ENCODE results near the gene MRPL39. TPM values are rescaled to one million over a fixed set of nuclear protein-coding genes. Genes with fewer than 3 reads are reported as not detected.

The MRPL39 gene
- total and polyA plus RNA-seq, 2 experiments from 2014 or later: 50.5 to 132 TPM

DNA sequence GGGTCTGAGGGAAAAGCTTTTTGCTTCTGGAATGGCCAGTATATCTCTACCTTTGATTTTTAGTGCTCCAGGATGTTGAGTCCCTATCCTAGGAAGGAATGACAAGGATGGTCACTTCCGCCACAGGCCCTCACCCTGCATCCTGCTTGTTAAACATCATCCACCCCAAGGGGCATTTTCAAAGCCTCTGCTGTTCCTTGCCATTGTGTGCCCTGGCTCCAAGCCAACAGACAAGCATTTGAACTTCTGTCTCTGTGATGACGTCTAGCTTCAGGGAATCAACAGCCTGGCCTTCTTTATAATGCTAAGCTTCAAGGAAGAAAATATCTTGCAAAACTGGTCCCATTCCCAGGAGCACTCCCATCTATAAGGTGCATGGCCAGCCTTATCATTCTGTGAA is 19.5 kb upstream of the MRPL39 start:
- Histone ChIP-seq H3K9me2 (ENCODE audit: insufficient read depth) (no peaks in the 10 kb centered on the region), H3F3A (replicated peaks; ENCODE audit: low read depth) (no peaks in the 10 kb centered on the region), H4K20me1 (replicated peaks; ENCODE audit: insufficient read depth) (no peaks in the 10 kb centered on the region), H3K27ac (ENCODE audit: low read depth) (no peak overlapping the region), H3K4me3 (no peak overlapping the region), H3K4me1 (ENCODE audit: insufficient read depth) (no peaks in the 10 kb centered on the region), H3K36me3 (ENCODE audit: insufficient read depth) (no peaks in the 10 kb centered on the region), H3K27me3 (ENCODE audit: insufficient read depth) (no peaks in the 10 kb centered on the region), H2AFZ (no peak overlapping the region), H3K79me2 (replicated peaks; ENCODE audit: insufficient read depth) (no peaks in the 10 kb centered on the region), H3K4me2 (no peak overlapping the region)
- H3K4me3 Mint-ChIP-seq: no peak overlapping the region
- H3K27ac Mint-ChIP-seq: no peak overlapping the region
- TF ChIP-seq, protein P1, sequence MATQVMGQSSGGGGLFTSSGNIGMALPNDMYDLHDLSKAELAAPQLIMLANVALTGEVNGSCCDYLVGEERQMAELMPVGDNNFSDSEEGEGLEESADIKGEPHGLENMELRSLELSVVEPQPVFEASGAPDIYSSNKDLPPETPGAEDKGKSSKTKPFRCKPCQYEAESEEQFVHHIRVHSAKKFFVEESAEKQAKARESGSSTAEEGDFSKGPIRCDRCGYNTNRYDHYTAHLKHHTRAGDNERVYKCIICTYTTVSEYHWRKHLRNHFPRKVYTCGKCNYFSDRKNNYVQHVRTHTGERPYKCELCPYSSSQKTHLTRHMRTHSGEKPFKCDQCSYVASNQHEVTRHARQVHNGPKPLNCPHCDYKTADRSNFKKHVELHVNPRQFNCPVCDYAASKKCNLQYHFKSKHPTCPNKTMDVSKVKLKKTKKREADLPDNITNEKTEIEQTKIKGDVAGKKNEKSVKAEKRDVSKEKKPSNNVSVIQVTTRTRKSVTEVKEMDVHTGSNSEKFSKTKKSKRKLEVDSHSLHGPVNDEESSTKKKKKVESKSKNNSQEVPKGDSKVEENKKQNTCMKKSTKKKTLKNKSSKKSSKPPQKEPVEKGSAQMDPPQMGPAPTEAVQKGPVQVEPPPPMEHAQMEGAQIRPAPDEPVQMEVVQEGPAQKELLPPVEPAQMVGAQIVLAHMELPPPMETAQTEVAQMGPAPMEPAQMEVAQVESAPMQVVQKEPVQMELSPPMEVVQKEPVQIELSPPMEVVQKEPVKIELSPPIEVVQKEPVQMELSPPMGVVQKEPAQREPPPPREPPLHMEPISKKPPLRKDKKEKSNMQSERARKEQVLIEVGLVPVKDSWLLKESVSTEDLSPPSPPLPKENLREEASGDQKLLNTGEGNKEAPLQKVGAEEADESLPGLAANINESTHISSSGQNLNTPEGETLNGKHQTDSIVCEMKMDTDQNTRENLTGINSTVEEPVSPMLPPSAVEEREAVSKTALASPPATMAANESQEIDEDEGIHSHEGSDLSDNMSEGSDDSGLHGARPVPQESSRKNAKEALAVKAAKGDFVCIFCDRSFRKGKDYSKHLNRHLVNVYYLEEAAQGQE (IDR thresholded peaks at IDR 0.05; ENCODE audit: unreplicated experiment): no peak
- TF ChIP-seq STAT1 (IDR thresholded peaks at IDR 0.05; ENCODE audit: unreplicated experiment): no peak
- no peak for TF ChIP-seq ZNF331 (CRISPR knock-in tag; IDR thresholded peaks at IDR 0.05; ENCODE audit: low read depth)
- no peak for TF ChIP-seq EZH2phosphoT487 (IDR thresholded peaks at IDR 0.05; ENCODE audit: unreplicated experiment)
- TF ChIP-seq, protein P2, sequence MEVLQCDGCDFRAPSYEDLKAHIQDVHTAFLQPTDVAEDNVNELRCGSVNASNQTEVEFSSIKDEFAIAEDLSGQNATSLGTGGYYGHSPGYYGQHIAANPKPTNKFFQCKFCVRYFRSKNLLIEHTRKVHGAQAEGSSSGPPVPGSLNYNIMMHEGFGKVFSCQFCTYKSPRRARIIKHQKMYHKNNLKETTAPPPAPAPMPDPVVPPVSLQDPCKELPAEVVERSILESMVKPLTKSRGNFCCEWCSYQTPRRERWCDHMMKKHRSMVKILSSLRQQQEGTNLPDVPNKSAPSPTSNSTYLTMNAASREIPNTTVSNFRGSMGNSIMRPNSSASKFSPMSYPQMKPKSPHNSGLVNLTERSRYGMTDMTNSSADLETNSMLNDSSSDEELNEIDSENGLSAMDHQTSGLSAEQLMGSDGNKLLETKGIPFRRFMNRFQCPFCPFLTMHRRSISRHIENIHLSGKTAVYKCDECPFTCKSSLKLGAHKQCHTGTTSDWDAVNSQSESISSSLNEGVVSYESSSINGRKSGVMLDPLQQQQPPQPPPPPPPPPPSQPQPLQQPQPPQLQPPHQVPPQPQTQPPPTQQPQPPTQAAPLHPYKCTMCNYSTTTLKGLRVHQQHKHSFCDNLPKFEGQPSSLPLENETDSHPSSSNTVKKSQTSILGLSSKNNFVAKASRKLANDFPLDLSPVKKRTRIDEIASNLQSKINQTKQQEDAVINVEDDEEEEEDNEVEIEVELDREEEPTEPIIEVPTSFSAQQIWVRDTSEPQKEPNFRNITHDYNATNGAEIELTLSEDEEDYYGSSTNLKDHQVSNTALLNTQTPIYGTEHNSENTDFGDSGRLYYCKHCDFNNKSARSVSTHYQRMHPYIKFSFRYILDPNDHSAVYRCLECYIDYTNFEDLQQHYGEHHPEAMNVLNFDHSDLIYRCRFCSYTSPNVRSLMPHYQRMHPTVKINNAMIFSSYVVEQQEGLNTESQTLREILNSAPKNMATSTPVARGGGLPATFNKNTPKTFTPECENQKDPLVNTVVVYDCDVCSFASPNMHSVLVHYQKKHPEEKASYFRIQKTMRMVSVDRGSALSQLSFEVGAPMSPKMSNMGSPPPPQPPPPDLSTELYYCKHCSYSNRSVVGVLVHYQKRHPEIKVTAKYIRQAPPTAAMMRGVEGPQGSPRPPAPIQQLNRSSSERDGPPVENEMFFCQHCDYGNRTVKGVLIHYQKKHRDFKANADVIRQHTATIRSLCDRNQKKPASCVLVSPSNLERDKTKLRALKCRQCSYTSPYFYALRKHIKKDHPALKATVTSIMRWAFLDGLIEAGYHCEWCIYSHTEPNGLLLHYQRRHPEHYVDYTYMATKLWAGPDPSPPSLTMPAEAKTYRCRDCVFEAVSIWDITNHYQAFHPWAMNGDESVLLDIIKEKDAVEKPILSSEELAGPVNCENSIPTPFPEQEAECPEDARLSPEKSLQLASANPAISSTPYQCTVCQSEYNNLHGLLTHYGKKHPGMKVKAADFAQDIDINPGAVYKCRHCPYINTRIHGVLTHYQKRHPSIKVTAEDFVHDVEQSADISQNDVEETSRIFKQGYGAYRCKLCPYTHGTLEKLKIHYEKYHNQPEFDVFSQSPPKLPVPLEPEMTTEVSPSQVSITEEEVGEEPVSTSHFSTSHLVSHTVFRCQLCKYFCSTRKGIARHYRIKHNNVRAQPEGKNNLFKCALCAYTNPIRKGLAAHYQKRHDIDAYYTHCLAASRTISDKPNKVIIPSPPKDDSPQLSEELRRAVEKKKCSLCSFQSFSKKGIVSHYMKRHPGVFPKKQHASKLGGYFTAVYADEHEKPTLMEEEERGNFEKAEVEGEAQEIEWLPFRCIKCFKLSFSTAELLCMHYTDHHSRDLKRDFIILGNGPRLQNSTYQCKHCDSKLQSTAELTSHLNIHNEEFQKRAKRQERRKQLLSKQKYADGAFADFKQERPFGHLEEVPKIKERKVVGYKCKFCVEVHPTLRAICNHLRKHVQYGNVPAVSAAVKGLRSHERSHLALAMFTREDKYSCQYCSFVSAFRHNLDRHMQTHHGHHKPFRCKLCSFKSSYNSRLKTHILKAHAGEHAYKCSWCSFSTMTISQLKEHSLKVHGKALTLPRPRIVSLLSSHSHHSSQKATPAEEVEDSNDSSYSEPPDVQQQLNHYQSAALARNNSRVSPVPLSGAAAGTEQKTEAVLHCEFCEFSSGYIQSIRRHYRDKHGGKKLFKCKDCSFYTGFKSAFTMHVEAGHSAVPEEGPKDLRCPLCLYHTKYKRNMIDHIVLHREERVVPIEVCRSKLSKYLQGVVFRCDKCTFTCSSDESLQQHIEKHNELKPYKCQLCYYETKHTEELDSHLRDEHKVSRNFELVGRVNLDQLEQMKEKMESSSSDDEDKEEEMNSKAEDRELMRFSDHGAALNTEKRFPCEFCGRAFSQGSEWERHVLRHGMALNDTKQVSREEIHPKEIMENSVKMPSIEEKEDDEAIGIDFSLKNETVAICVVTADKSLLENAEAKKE (CRISPR knock-in tag; IDR thresholded peaks at IDR 0.05): no peak
- no peak for TF ChIP-seq JUNB (IDR thresholded peaks at IDR 0.05; ENCODE audit: unreplicated experiment)
- no peak for TF ChIP-seq NANOG (IDR thresholded peaks at IDR 0.05; ENCODE audit: borderline replicate concordance)
- TF ChIP-seq ZNF114 (CRISPR knock-in tag; IDR thresholded peaks at IDR 0.05): no peak
- no peak for TF ChIP-seq CREB1 (CRISPR knock-in tag; IDR thresholded peaks at IDR 0.05; ENCODE audit: low read depth)
- no peak for TF ChIP-seq EZH2 (IDR thresholded peaks at IDR 0.05; ENCODE audit: low read depth, unreplicated experiment)
- TF ChIP-seq, protein P3, sequence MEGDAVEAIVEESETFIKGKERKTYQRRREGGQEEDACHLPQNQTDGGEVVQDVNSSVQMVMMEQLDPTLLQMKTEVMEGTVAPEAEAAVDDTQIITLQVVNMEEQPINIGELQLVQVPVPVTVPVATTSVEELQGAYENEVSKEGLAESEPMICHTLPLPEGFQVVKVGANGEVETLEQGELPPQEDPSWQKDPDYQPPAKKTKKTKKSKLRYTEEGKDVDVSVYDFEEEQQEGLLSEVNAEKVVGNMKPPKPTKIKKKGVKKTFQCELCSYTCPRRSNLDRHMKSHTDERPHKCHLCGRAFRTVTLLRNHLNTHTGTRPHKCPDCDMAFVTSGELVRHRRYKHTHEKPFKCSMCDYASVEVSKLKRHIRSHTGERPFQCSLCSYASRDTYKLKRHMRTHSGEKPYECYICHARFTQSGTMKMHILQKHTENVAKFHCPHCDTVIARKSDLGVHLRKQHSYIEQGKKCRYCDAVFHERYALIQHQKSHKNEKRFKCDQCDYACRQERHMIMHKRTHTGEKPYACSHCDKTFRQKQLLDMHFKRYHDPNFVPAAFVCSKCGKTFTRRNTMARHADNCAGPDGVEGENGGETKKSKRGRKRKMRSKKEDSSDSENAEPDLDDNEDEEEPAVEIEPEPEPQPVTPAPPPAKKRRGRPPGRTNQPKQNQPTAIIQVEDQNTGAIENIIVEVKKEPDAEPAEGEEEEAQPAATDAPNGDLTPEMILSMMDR (conservative IDR thresholded peaks at IDR 0.05; ENCODE audit: low read depth in 2 of 2): no peak
- TF ChIP-seq, protein P4, sequence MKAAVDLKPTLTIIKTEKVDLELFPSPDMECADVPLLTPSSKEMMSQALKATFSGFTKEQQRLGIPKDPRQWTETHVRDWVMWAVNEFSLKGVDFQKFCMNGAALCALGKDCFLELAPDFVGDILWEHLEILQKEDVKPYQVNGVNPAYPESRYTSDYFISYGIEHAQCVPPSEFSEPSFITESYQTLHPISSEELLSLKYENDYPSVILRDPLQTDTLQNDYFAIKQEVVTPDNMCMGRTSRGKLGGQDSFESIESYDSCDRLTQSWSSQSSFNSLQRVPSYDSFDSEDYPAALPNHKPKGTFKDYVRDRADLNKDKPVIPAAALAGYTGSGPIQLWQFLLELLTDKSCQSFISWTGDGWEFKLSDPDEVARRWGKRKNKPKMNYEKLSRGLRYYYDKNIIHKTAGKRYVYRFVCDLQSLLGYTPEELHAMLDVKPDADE (IDR thresholded peaks at IDR 0.05): no peak
- TF ChIP-seq POLR2AphosphoS5 (IDR thresholded peaks at IDR 0.05; ENCODE audit: low read depth): no peak
- no peak for ATAC-seq
- DNase-seq (ENCODE audit: low spot score): no peak
- no peaks in the 10 kb centered on the region for H3K9me3 Mint-ChIP-seq
- H3K36me3 Mint-ChIP-seq (ENCODE audit: low read depth): no peaks in the 10 kb centered on the region
- H3K27me3 Mint-ChIP-seq (ENCODE audit: insufficient read depth, low read depth, poor library complexity): no peaks in the 10 kb centered on the region
- H3K4me1 Mint-ChIP-seq: no peaks in the 10 kb centered on the region

All from GM23338 (cell line).